ENCODE measurements around the gene ERVFRD-1. TPM values are rescaled to one million over a fixed set of nuclear protein-coding genes. Genes with fewer than 3 reads are reported as not detected.

ERVFRD-1 gene
- total RNA-seq, 1 donor from 2014 or later, result not detected

GRCh38 chr6:11151488-11151887, 40.0 kb upstream of the ERVFRD-1 start:
- Histone ChIP-seq H3K4me3 (no peak overlapping the region), H3K9me3 (no peaks in the 10 kb centered on the region), H3K36me3 (no peaks in the 10 kb centered on the region), H3K27ac (no peak overlapping the region), H3K27me3 (no peaks in the 10 kb centered on the region), H3K4me1 (no peaks in the 10 kb centered on the region)
- intact Hi-C loops (cut with DNase I), result no loop called here
- DNase-seq (ENCODE audit: low spot score in 2 of 2), result no peak
- TF ChIP-seq, protein P1, sequence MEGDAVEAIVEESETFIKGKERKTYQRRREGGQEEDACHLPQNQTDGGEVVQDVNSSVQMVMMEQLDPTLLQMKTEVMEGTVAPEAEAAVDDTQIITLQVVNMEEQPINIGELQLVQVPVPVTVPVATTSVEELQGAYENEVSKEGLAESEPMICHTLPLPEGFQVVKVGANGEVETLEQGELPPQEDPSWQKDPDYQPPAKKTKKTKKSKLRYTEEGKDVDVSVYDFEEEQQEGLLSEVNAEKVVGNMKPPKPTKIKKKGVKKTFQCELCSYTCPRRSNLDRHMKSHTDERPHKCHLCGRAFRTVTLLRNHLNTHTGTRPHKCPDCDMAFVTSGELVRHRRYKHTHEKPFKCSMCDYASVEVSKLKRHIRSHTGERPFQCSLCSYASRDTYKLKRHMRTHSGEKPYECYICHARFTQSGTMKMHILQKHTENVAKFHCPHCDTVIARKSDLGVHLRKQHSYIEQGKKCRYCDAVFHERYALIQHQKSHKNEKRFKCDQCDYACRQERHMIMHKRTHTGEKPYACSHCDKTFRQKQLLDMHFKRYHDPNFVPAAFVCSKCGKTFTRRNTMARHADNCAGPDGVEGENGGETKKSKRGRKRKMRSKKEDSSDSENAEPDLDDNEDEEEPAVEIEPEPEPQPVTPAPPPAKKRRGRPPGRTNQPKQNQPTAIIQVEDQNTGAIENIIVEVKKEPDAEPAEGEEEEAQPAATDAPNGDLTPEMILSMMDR (IDR thresholded peaks at IDR 0.05), result no peak

- intact Hi-C loops (cut with DNase I), result no loop called here
- no peaks in the 10 kb centered on the region for H3K36me3 ChIP-seq
- H3K4me3 ChIP-seq, result no peak overlapping the region
- H3K27me3 ChIP-seq, result no peaks in the 10 kb centered on the region
- no peak for DNase-seq (ENCODE audit: low spot score in 2 of 2)
- no peaks in the 10 kb centered on the region for H3K4me1 ChIP-seq
- no peaks in the 10 kb centered on the region for H3K9me3 ChIP-seq
- TF ChIP-seq, protein P1 (IDR thresholded peaks at IDR 0.05), result no peak
- no peak overlapping the region for H3K27ac ChIP-seq
Observed at GRCh38 chr6:11149551-11149950, 38.0 kb upstream of the ERVFRD-1 start.

DNA sequence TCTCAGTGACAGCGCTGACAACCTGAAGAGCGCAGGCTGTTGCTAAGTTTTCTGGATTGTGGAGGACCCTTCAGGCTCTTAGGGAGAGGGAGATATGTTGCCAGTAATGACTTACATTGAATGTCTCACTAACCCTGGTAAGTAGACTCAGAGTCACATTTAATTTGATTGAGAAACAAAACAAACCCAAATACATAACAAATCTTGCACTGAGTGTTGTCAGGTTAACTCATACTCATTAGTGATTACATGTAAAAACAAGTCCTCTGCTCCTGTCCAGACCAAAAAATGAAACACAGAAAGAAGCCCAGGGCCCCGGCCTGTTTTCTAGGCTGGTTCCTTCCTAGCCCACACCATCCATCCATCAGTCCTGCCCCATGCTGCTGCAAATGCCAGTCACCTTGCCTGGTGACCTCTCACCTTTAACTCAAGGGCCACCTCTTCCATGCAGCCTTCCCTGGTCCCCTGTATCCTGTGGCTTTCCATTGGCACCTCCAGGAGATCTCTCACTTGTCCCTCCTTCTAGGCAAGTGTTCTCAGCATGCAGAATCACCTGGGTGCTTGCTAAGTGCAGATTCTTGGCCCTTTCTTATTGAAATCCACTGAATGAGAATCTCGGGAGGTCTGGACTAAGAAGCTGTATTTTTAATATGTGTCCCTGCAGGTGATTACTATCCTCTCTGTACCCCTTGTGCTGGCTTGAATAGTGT, 34.7 kb upstream of the ERVFRD-1 start:
- no peaks in the 10 kb centered on the region for H3K9me3 ChIP-seq
- H3K36me3 ChIP-seq, result no peaks in the 10 kb centered on the region
- no peak overlapping the region for H3K4me3 ChIP-seq
- no peaks in the 10 kb centered on the region for H3K4me1 ChIP-seq
- no peak overlapping the region for H3K27ac ChIP-seq
- no peaks in the 10 kb centered on the region for H3K27me3 ChIP-seq
- intact Hi-C loops (cut with DNase I), result no loop called here
- TF ChIP-seq, protein P1 (IDR thresholded peaks at IDR 0.05), result no peak
- DNase-seq (ENCODE audit: low spot score in 2 of 2), result no peak

DNA sequence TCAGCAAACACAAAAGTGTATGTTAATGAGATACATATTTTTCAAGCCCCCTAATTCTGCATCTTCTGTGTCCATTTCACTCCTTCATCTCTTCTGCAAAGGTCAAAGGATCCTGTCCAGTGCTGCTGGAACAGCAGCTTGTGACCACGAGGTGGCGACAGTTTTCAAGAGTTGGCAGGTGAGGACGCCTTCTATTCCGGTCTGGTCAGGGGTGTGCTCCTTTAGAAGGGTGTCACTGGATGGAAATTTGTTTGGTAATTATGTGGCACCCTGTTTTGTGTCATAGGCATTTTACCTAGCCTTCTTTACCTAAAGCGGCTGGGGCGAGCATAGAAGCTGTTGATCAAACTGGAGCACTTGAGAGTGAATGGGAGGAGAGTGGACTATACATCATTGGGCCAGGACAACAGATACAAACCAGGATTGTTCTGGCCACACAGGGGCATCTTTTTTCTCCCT, 32.9 kb upstream of the ERVFRD-1 start:
- intact Hi-C loops (cut with DNase I), result loop anchor here (1.0 to 5.0 kb wide), 3 partner anchors 88 to 431 kb away; partner anchors contain the start of gene NEDD9
- no peaks in the 10 kb centered on the region for H3K27me3 ChIP-seq
- H3K4me1 ChIP-seq, result no peaks in the 10 kb centered on the region
- TF ChIP-seq, protein P1 (IDR thresholded peaks at IDR 0.05), result peak; percentile 90 to 94 (median 92)
- H3K36me3 ChIP-seq, result no peaks in the 10 kb centered on the region
- H3K27ac ChIP-seq, result no peak overlapping the region
- no peak overlapping the region for H3K4me3 ChIP-seq
- H3K9me3 ChIP-seq, result no peaks in the 10 kb centered on the region
- peak; percentile 16 to 87 for DNase-seq (ENCODE audit: low spot score in 2 of 2)

DNA sequence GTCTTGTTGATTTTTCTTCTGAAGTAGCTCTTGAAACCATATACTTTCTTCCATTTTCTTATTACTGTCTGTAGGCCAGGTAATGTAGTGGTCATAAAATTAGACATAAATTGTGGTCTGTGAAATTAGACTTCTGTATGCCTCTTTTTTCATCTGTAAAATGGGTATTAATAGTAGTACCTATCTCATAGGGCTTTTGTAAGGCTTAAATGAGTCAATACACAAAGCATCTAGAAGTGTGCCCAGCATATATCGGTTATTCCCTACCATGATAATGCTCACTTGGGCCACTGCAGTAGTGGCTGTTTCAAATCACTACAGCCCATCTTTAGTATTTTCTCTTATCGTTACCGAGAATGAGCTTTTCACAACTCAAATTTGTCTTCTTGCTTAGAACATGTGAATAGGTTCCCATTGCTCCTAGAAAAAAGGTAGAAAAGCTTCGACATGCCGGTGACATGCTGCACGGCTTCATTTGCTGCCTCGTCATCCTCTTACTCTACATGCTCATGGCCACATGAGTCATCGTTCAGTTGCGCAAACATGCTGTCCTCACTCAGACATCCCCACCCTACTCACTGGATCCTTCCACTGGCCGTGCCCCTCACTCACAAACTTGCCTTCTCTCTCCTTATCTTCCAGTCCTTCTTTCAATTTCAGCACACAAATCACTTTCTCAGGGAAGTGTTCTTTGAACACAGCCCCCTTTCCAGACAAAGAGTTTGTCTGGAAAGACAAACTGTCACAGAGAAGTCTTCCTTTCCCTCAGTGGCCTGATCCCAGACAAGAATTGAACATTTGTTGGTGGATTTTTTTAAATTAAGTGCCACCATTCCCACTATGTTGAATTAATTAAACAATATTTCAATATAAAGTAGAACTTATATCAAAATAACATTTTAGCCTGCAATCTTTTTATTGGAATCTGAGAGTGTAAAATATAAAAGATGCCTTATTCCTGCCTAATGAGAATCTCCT, 32.2 kb upstream of the ERVFRD-1 start:
- Histone ChIP-seq H3K27ac (no peak overlapping the region), H3K9me3 (no peaks in the 10 kb centered on the region), H3K4me1 (no peaks in the 10 kb centered on the region), H3K36me3 (no peaks in the 10 kb centered on the region), H3K4me3 (no peak overlapping the region), H3K27me3 (no peaks in the 10 kb centered on the region)
- DNase-seq (ENCODE audit: low spot score in 2 of 2), result peak; percentile 62 to 79
- TF ChIP-seq, protein P1 (IDR thresholded peaks at IDR 0.05), result no peak
- intact Hi-C loops (cut with DNase I), result loop anchor here (1.0 to 5.0 kb wide), 3 partner anchors 89 to 432 kb away; partner anchors contain the start of gene NEDD9

Measured in ascending aorta (tissue), 2 donors.